SK-N-SH treated with all-trans-retinoic acid at 6 μM for 48 hours (cell line): ENCODE results near the gene CBFA2T3.

Experiments
- BACH2 ChIP-seq: fragments of 250-450 bp; sonication (Bioruptor Pico); IDR thresholded peaks from 2 replicates; pipeline ENCODE4 v1.9.0; 2021; ENCODE audit warnings: mild to moderate bottlenecking, borderline replicate concordance
- CSDC2 ChIP-seq: fragments of 250-450 bp; sonication (Bioruptor Pico); IDR thresholded peaks from 2 replicates; pipeline ENCODE4 v1.5.0; 2020; ENCODE audit warnings: mild to moderate bottlenecking, moderate library complexity
- ISL1 ChIP-seq: fragments of 250-450 bp; sonication (Bioruptor Pico); IDR thresholded peaks from 2 replicates; pipeline ENCODE4 v2.1.2; 2022; ENCODE audit warnings: mild to moderate bottlenecking, moderate library complexity
- RARB ChIP-seq: fragments of 250-450 bp; sonication (Bioruptor Pico); IDR thresholded peaks from 2 replicates; pipeline ENCODE4 v1.8.0; 2021; ENCODE audit warnings: mild to moderate bottlenecking, moderate library complexity
- SNAI2 ChIP-seq: fragments of 250-450 bp; sonication (Bioruptor Pico); IDR thresholded peaks from 2 replicates; pipeline ENCODE4 v1.5.0; 2020; ENCODE audit warnings: mild to moderate bottlenecking, moderate library complexity
- ZNF565 ChIP-seq: fragments of 450-650 bp; formaldehyde crosslinking; conservative IDR thresholded peaks from 2 replicates; pipeline ENCODE4 v1.5.0; 2020; ENCODE audit warnings: low read depth, mild to moderate bottlenecking, moderate library complexity
- ZNF70 ChIP-seq: fragments of 450-650 bp; formaldehyde crosslinking; IDR thresholded peaks from 2 replicates; pipeline ENCODE4 v1.5.0; 2020; ENCODE audit warnings: mild to moderate bottlenecking, moderate library complexity
- TF ChIP-seq, protein P1 (sequence below): fragments of 250-450 bp; sonication (Bioruptor Pico); IDR thresholded peaks from 2 replicates; pipeline ENCODE4 v1.8.0; 2020; ENCODE audit warnings: mild to moderate bottlenecking, moderate library complexity, borderline replicate concordance

DNA sequence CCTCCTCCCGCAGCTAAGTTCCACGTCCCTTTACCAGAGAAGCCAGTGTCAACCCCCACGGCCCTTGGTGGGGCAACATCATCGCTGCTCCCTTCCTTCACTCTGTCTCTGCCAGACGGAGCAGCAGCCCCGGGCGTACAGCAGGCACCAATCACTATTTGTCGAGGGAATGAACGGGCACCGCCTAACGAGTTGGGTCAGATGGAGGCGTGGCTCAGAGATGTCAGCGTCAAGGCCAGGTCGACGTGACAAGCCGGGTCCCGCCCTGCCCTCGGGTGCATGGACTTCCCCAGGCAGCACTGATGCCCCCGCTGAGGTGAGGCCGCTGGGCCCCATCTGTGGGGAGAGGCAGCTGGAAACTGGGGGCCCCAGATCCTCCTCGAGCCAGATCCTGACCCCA lies 50.0 kb downstream of the CBFA2T3 start:
- TF ChIP-seq CSDC2 (CRISPR knock-in tag) (no peak), RARB (no peak), ZNF565 (no peak), ISL1 (CRISPR knock-in tag) (no peak), ZNF70 (CRISPR knock-in tag) (no peak), SNAI2 (CRISPR knock-in tag) (no peak), BACH2 (CRISPR knock-in tag) (no peak)
- TF ChIP-seq, protein P1, sequence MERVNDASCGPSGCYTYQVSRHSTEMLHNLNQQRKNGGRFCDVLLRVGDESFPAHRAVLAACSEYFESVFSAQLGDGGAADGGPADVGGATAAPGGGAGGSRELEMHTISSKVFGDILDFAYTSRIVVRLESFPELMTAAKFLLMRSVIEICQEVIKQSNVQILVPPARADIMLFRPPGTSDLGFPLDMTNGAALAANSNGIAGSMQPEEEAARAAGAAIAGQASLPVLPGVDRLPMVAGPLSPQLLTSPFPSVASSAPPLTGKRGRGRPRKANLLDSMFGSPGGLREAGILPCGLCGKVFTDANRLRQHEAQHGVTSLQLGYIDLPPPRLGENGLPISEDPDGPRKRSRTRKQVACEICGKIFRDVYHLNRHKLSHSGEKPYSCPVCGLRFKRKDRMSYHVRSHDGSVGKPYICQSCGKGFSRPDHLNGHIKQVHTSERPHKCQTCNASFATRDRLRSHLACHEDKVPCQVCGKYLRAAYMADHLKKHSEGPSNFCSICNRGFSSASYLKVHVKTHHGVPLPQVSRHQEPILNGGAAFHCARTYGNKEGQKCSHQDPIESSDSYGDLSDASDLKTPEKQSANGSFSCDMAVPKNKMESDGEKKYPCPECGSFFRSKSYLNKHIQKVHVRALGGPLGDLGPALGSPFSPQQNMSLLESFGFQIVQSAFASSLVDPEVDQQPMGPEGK (CRISPR knock-in tag), result no peak
